ENCODE data around the gene RTF2. TPM values are rescaled to one million over a fixed set of nuclear protein-coding genes. Genes with fewer than 3 reads are reported as not detected.

Gene RTF2
- total RNA-seq, 1 experiment from 2014 or later: 89.2 TPM

GRCh38 chr20:56461576-56461975 is 6.9 kb upstream of the RTF2 start:
- Histone ChIP-seq H3K4me3 (ENCODE audit: low read depth in 2 of 2, low read length in 2 of 2) (no peak overlapping the region), H3K9me3 (ENCODE audit: control insufficient read depth, insufficient read depth, low read depth, low read length) (no peaks in the 10 kb centered on the region), H3K4me1 (ENCODE audit: control insufficient read depth, insufficient read depth, low read length) (no peaks in the 10 kb centered on the region), H3K27me3 (ENCODE audit: control insufficient read depth, insufficient read depth, low read length) (0 out of 2 replicates have a peak, but pooled peaks cover 2% of the 10 kb centered on the region), H3K27ac (ENCODE audit: low read length) (no peak overlapping the region), H3K36me3 (ENCODE audit: control insufficient read depth, insufficient read depth, low read length) (no peaks in the 10 kb centered on the region)
- DNase-seq (ENCODE audit: low read depth, low spot score) (no peak), ATAC-seq (no peak)
- in situ Hi-C loops (cut with HindIII; ENCODE audit: low pct_unique_long_range_greater_than_20kb, low sequenced_read_pairs): no loop called here
- CTCF ChIA-PET: no interaction called here
- intact Hi-C loops (cut with micrococcal nuclease; ENCODE audit: unreplicated experiment): no loop called here
- BruUV-seq (replicated peaks): no TSS peak
- POLR2A ChIA-PET: no interaction called here
- TF ChIP-seq TCF7L2 (IDR thresholded peaks at IDR 0.05; ENCODE audit: low read depth, low read length) (no peak), CTCF (IDR thresholded peaks at IDR 0.05) (no peak), SIN3A (IDR thresholded peaks at IDR 0.05; ENCODE audit: borderline replicate concordance, insufficient read depth, low read depth, low read length) (no peak), REST (IDR thresholded peaks at IDR 0.05; ENCODE audit: insufficient read depth in 1 of 2, low read depth in 2 of 2, low read length in 1 of 2) (no peak), POLR2AphosphoS5 (IDR thresholded peaks at IDR 0.05; ENCODE audit: low read depth, low read length) (no peak)

GRCh38 chr20:56463428-56463827 is 5.0 kb upstream of the RTF2 start:
- DNase-seq (ENCODE audit: low read depth, low spot score) (no peak), ATAC-seq (no peak)
- Histone ChIP-seq H3K4me3 (ENCODE audit: low read depth in 2 of 2, low read length in 2 of 2) (no peak overlapping the region), H3K36me3 (ENCODE audit: control insufficient read depth, insufficient read depth, low read length) (no peaks in the 10 kb centered on the region), H3K27ac (ENCODE audit: low read length) (no peak overlapping the region), H3K4me1 (ENCODE audit: control insufficient read depth, insufficient read depth, low read length) (peaks cover 4% of the 10 kb centered on the region; the same call in 1 of the 2 replicates), H3K9me3 (ENCODE audit: control insufficient read depth, insufficient read depth, low read depth, low read length) (no peaks in the 10 kb centered on the region), H3K27me3 (ENCODE audit: control insufficient read depth, insufficient read depth, low read length) (0 out of 2 replicates have a peak, but pooled peaks cover 2% of the 10 kb centered on the region)
- TF ChIP-seq CTCF (IDR thresholded peaks at IDR 0.05) (no peak), TCF7L2 (IDR thresholded peaks at IDR 0.05; ENCODE audit: low read depth, low read length) (no peak), REST (IDR thresholded peaks at IDR 0.05; ENCODE audit: insufficient read depth in 1 of 2, low read depth in 2 of 2, low read length in 1 of 2) (no peak), SIN3A (IDR thresholded peaks at IDR 0.05; ENCODE audit: borderline replicate concordance, insufficient read depth, low read depth, low read length) (no peak), POLR2AphosphoS5 (IDR thresholded peaks at IDR 0.05; ENCODE audit: low read depth, low read length) (no peak)
- POLR2A ChIA-PET: no interaction called here
- in situ Hi-C loops (cut with HindIII; ENCODE audit: low pct_unique_long_range_greater_than_20kb, low sequenced_read_pairs) (no loop called here), intact Hi-C loops (cut with micrococcal nuclease; ENCODE audit: unreplicated experiment) (no loop called here)
- CTCF ChIA-PET: no interaction called here
- no TSS peak for BruUV-seq (replicated peaks)
